Lower leg skin (tissue), 4 donors: ENCODE results near the gene OGDHL. TPM values are rescaled to one million over a fixed set of nuclear protein-coding genes. Genes with fewer than 3 reads are reported as not detected.
"Not testable (repeated sequence)": the region's sequence is repeated elsewhere in the genome, so short reads cannot be mapped to it uniquely, and the experiment has no call there.

Source experiments
- DNase-seq, 2 donors: peaks; one replicate each; pipeline ENCODE4 v3.0.0-alpha.2; 2019; ENCODE audit warnings: low spot score in 2 of 2
- H3K4me3 ChIP-seq: fragments of 200-600 bp; sonication (generic); 2 replicates; pipeline ENCODE4 v1.5.1; 2017; ENCODE audit warnings: mild to moderate bottlenecking, low read depth; ENCODE audit not compliant: poor library complexity, severe bottlenecking
- CTCF ChIP-seq, 3 donors: fragments of 450-650 bp; IDR thresholded peaks; one replicate each; pipeline ENCODE4 v1.5.1; 2016; ENCODE audit warnings: antibody characterized with exemption in 3 of 3, mild to moderate bottlenecking in 3 of 3, moderate library complexity in 2 of 3
- POLR2A ChIP-seq, 2 donors: fragments of 450-650 bp; IDR thresholded peaks; one replicate each; pipeline ENCODE4 v1.6.1; 2016 to 2017; ENCODE audit warnings: antibody characterized with exemption in 2 of 2, mild to moderate bottlenecking in 1 of 2, moderate library complexity in 1 of 2
- WGBS, 2 donors: methylation state at CpG; one replicate each; pipeline ENCODE4 v1.1.5; 2018; 5-methylcytosine and 5-hydroxymethylcytosine counted together
- intact Hi-C: fragments of 100-400 bp; cut with DNase I; formaldehyde crosslinking; loops from one replicate; pipeline ENCODE4 v1.15.0; 2023; ENCODE audit warnings: low total_unique reads
- total RNA-seq, 4 donors: library from RNA; depleted of rRNA; stranded (reverse); fragments of >200 nt; gene quantifications; one replicate each; pipeline ENCODE4 v1.1.0, GENCODE V29; 2016

Gene OGDHL
- total RNA-seq, 4 donors from 2014 or later: 0.10 to 0.16 TPM; not detected in 2

GRCh38 chr10:49760789-49761188, 1.3 kb downstream of the OGDHL start:
- intact Hi-C loops: no loop called here
- TF ChIP-seq CTCF (IDR thresholded peaks at IDR 0.05) (no peak), POLR2A (IDR thresholded peaks at IDR 0.05) (no peak)
- DNase-seq: peak in 1 of 2 donors; percentile 32
- H3K4me3 ChIP-seq: no peak overlapping the region
- WGBS, 2 donors: 32 to 35% methylated on average over 3 of the region's 3 CpGs

- no peak overlapping the region for H3K4me3 ChIP-seq
- TF ChIP-seq CTCF (IDR thresholded peaks at IDR 0.05) (no peak), POLR2A (IDR thresholded peaks at IDR 0.05) (no peak)
- 63 to 77% methylated on average over 8 of the region's 10 CpGs for WGBS, 2 donors
- intact Hi-C loops: no loop called here
- peak in 1 of 2 donors; percentile 70 for DNase-seq
Measured at GRCh38 chr10:49759787-49760551, 2.2 kb downstream of the OGDHL start.

GRCh38 chr10:49758249-49758930, 3.7 kb downstream of the OGDHL start:
- WGBS, 2 donors: 82 to 88% methylated on average over 14 to 15 of the region's 15 CpGs
- no peak for TF ChIP-seq POLR2A (IDR thresholded peaks at IDR 0.05)
- no peak for TF ChIP-seq CTCF (IDR thresholded peaks at IDR 0.05)
- intact Hi-C loops: no loop called here
- no peak overlapping the region for H3K4me3 ChIP-seq
- DNase-seq: peak in 1 of 2 donors; percentile 79

- WGBS, 2 donors: 79% methylated on average over 4 to 6 of the region's 6 CpGs
- DNase-seq: peak in 1 of 2 donors; percentile 37
- intact Hi-C loops: no loop called here
- no peak overlapping the region for H3K4me3 ChIP-seq
- TF ChIP-seq CTCF (IDR thresholded peaks at IDR 0.05) (no peak), POLR2A (IDR thresholded peaks at IDR 0.05) (no peak)
Measured at GRCh38 chr10:49756641-49757040, 5.5 kb downstream of the OGDHL start.

- peak in 1 of 2 donors; percentile 43 for DNase-seq
- intact Hi-C loops: no loop called here
- no peak overlapping the region for H3K4me3 ChIP-seq
- 77 to 82% methylated on average over 3 of the region's 3 CpGs for WGBS, 2 donors
- no peak for TF ChIP-seq CTCF (IDR thresholded peaks at IDR 0.05)
- no peak for TF ChIP-seq POLR2A (IDR thresholded peaks at IDR 0.05)
Measured at GRCh38 chr10:49756031-49756430, 6.1 kb downstream of the OGDHL start.

GRCh38 chr10:49754951-49755350, 7.2 kb downstream of the OGDHL start:
- 80 to 84% methylated on average over 7 of the region's 7 CpGs for WGBS, 2 donors
- H3K4me3 ChIP-seq, DNase-seq, intact Hi-C loops: not testable (repeated sequence)
